ENCODE measurements around the gene CAMTA1.

Gene CAMTA1

GRCh38 chr1:6880951-6881690 lies 95.9 kb downstream of the CAMTA1 start:
- no peak overlapping the region for H3K9ac ChIP-seq
- H3K27me3 ChIP-seq, result no peaks in the 10 kb centered on the region
- no peaks in the 10 kb centered on the region for H3K4me1 ChIP-seq
- H3K4me2 ChIP-seq, result no peak overlapping the region
- peaks cover 0 to 35% (median 6%) of the 10 kb centered on the region in 11 experiments; a peak in 10 of 22 replicates for H4K20me1 ChIP-seq
- no peak for TF ChIP-seq Cebpa-rat (IDR thresholded peaks at IDR 0.05)
- no peaks in the 10 kb centered on the region for H3K9me3 ChIP-seq (replicated peaks in 1 of 11)
- H3K4me3 ChIP-seq, result no peak overlapping the region
- H3K36me3 ChIP-seq, result peaks cover 8 to 57% (median 29%) of the 10 kb centered on the region in 11 experiments; a peak in 20 of 22 replicates
- no peak overlapping the region for H3K27ac ChIP-seq

GRCh38 chr1:6882414-6882813 lies 97.2 kb downstream of the CAMTA1 start:
- Histone ChIP-seq H3K4me3 (no peak overlapping the region), H4K20me1 (peaks cover 0 to 35% (median 7%) of the 10 kb centered on the region in 11 experiments; a peak in 10 of 22 replicates), H3K4me1 (no peaks in the 10 kb centered on the region), H3K27me3 (no peaks in the 10 kb centered on the region), H3K9me3 (replicated peaks in 1 of 11) (no peaks in the 10 kb centered on the region), H3K36me3 (peaks cover 7 to 57% (median 25%) of the 10 kb centered on the region in 11 experiments; a peak in 19 of 22 replicates), H3K27ac (no peak overlapping the region), H3K4me2 (no peak overlapping the region), H3K9ac (no peak overlapping the region)
- TF ChIP-seq Cebpa-rat (IDR thresholded peaks at IDR 0.05), result no peak

- no peak overlapping the region for H3K27ac ChIP-seq
- peaks cover 13 to 42% (median 27%) of the 10 kb centered on the region in 11 experiments; a peak in 20 of 22 replicates for H3K36me3 ChIP-seq
- H3K4me2 ChIP-seq, result no peak overlapping the region
- H3K9me3 ChIP-seq (replicated peaks in 1 of 11), result no peaks in the 10 kb centered on the region
- no peak overlapping the region for H3K9ac ChIP-seq
- H3K4me1 ChIP-seq, result no peaks in the 10 kb centered on the region
- TF ChIP-seq Cebpa-rat (IDR thresholded peaks at IDR 0.05), result no peak
- H3K4me3 ChIP-seq, result no peak overlapping the region
- no peaks in the 10 kb centered on the region for H3K27me3 ChIP-seq
- H4K20me1 ChIP-seq, result peaks cover 0 to 35% (median 8%) of the 10 kb centered on the region in 11 experiments; a peak in 7 of 22 replicates
Measured at GRCh38 chr1:6884652-6885153, 99.4 kb downstream of the CAMTA1 start.

- peaks cover 0 to 35% (median 8%) of the 10 kb centered on the region in 11 experiments; a peak in 8 of 22 replicates for H4K20me1 ChIP-seq
- no peak overlapping the region for H3K9ac ChIP-seq
- H3K27ac ChIP-seq, result no peak overlapping the region
- no peak overlapping the region for H3K4me2 ChIP-seq
- H3K4me3 ChIP-seq, result no peak overlapping the region
- H3K9me3 ChIP-seq (replicated peaks in 1 of 11), result no peaks in the 10 kb centered on the region
- no peaks in the 10 kb centered on the region for H3K4me1 ChIP-seq
- TF ChIP-seq Cebpa-rat (IDR thresholded peaks at IDR 0.05), result no peak
- peaks cover 8 to 35% (median 22%) of the 10 kb centered on the region in 11 experiments; a peak in 20 of 22 replicates for H3K36me3 ChIP-seq
- H3K27me3 ChIP-seq, result no peaks in the 10 kb centered on the region
Measured at GRCh38 chr1:6885426-6885825, 100.2 kb downstream of the CAMTA1 start.

- no peaks in the 10 kb centered on the region for H3K27me3 ChIP-seq
- no peak overlapping the region for H3K4me3 ChIP-seq
- peaks cover 0 to 29% (median 8%) of the 10 kb centered on the region in 11 experiments; a peak in 8 of 22 replicates for H4K20me1 ChIP-seq
- no peak overlapping the region for H3K27ac ChIP-seq
- H3K4me2 ChIP-seq, result no peak overlapping the region
- TF ChIP-seq Cebpa-rat (IDR thresholded peaks at IDR 0.05), result no peak
- H3K4me1 ChIP-seq, result no peaks in the 10 kb centered on the region
- no peak overlapping the region for H3K9ac ChIP-seq
- H3K36me3 ChIP-seq, result peaks cover 8 to 31% (median 19%) of the 10 kb centered on the region in 11 experiments; a peak in 20 of 22 replicates
- H3K9me3 ChIP-seq (replicated peaks in 1 of 11), result no peaks in the 10 kb centered on the region
Measured at GRCh38 chr1:6886523-6886922, 101.3 kb downstream of the CAMTA1 start.

- H3K9ac ChIP-seq, result no peak overlapping the region
- no peak overlapping the region for H3K4me2 ChIP-seq
- H3K36me3 ChIP-seq, result peaks cover 8 to 31% (median 14%) of the 10 kb centered on the region in 11 experiments; a peak in 20 of 22 replicates
- no peaks in the 10 kb centered on the region for H3K27me3 ChIP-seq
- H3K4me1 ChIP-seq, result no peaks in the 10 kb centered on the region
- TF ChIP-seq Cebpa-rat (IDR thresholded peaks at IDR 0.05), result no peak
- no peak overlapping the region for H3K27ac ChIP-seq
- no peaks in the 10 kb centered on the region for H3K9me3 ChIP-seq (replicated peaks in 1 of 11)
- H4K20me1 ChIP-seq, result peaks cover 0 to 18% (median 8%) of the 10 kb centered on the region in 11 experiments; a peak in 8 of 22 replicates
- H3K4me3 ChIP-seq, result no peak overlapping the region
Measured at GRCh38 chr1:6888268-6888667, 103.0 kb downstream of the CAMTA1 start.

GRCh38 chr1:6888870-6889269 lies 103.6 kb downstream of the CAMTA1 start:
- no peaks in the 10 kb centered on the region for H3K4me1 ChIP-seq
- no peaks in the 10 kb centered on the region for H3K27me3 ChIP-seq
- TF ChIP-seq Cebpa-rat (IDR thresholded peaks at IDR 0.05), result no peak
- peaks cover 7 to 31% (median 14%) of the 10 kb centered on the region in 11 experiments; a peak in 20 of 22 replicates for H3K36me3 ChIP-seq
- H3K4me3 ChIP-seq, result no peak overlapping the region
- peaks cover 0 to 17% (median 7%) of the 10 kb centered on the region in 11 experiments; a peak in 7 of 22 replicates for H4K20me1 ChIP-seq
- H3K9ac ChIP-seq, result no peak overlapping the region
- H3K27ac ChIP-seq, result no peak overlapping the region
- no peaks in the 10 kb centered on the region for H3K9me3 ChIP-seq (replicated peaks in 1 of 11)
- no peak overlapping the region for H3K4me2 ChIP-seq

- no peak overlapping the region for H3K27ac ChIP-seq
- H4K20me1 ChIP-seq, result peaks cover 0 to 17% (median 7%) of the 10 kb centered on the region in 11 experiments; a peak in 7 of 22 replicates
- H3K4me2 ChIP-seq, result no peak overlapping the region
- no peak for TF ChIP-seq Cebpa-rat (IDR thresholded peaks at IDR 0.05)
- H3K9ac ChIP-seq, result no peak overlapping the region
- H3K4me3 ChIP-seq, result no peak overlapping the region
- H3K9me3 ChIP-seq (replicated peaks in 1 of 11), result no peaks in the 10 kb centered on the region
- H3K27me3 ChIP-seq, result no peaks in the 10 kb centered on the region
- no peaks in the 10 kb centered on the region for H3K4me1 ChIP-seq
- peaks cover 7 to 31% (median 14%) of the 10 kb centered on the region in 11 experiments; a peak in 20 of 22 replicates for H3K36me3 ChIP-seq
Measured at GRCh38 chr1:6889875-6890480, 104.7 kb downstream of the CAMTA1 start.

- Histone ChIP-seq H3K9ac (no peak overlapping the region), H4K20me1 (peaks cover 0 to 17% (median 5%) of the 10 kb centered on the region in 11 experiments; a peak in 8 of 22 replicates), H3K4me1 (no peaks in the 10 kb centered on the region), H3K27me3 (no peaks in the 10 kb centered on the region), H3K36me3 (peaks cover 7 to 24% (median 13%) of the 10 kb centered on the region in 11 experiments; a peak in 20 of 22 replicates), H3K9me3 (replicated peaks in 1 of 11) (no peaks in the 10 kb centered on the region), H3K4me2 (no peak overlapping the region), H3K27ac (no peak overlapping the region), H3K4me3 (no peak overlapping the region)
- TF ChIP-seq Cebpa-rat (IDR thresholded peaks at IDR 0.05), result no peak
Measured at GRCh38 chr1:6890686-6891085, 105.4 kb downstream of the CAMTA1 start.

Measured in BLaER1 treated with 17β-estradiol and CSF1 and Interleukin-3, amounts not matched to agents 10 nM and 100 nM (cell line).